ENCODE data around the gene DCUN1D3.
"Not testable (repeated sequence)": the region's sequence is repeated elsewhere in the genome, so short reads cannot be mapped to it uniquely, and the experiment has no call there.

DCUN1D3 gene

GRCh38 chr16:20860995-20861394, 39.2 kb downstream of the DCUN1D3 start:
- DNase-seq = not testable (repeated sequence)

GRCh38 chr16:20860361-20860760, 39.8 kb downstream of the DCUN1D3 start:
- no peak for DNase-seq

DNA sequence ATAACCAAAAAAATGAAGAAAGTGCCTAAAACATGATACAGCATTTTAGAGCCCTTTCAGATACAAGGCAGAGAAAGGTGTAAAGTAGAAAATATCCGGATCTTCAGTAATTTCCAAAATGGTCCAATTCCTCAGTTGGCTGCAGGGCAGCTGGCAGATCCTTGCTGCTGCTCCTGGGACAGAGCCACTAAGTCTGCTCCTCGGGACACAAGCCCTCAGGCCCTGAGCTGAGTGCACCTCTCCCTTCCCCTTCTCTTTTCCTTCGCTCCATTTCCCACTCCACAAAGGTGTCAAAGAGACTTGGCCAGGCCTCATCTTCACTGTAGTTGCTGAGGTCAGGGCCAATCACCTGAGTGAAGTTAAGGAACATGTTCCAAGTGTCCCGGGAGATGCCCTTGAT, 40.5 kb downstream of the DCUN1D3 start:
- DNase-seq = no peak

DNA sequence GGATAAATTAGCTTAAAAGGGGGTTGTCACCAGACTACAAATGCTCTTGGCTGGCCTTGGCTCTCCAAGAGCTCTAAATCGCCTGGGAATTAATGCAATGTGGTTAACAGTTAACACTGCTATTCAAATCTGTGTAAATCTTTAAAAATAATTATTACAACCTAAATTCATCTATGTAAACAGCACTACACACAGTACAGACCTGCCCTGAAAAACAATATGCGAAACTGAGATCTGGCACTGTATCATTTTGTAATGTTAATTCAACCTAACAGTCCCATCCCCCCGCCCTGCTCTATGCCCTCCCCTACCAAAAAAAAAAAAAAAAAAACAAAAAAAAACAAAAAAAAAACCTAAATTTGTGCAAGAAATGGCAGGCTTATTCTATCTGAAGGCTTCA, 40.9 kb downstream of the DCUN1D3 start:
- DNase-seq = no peak

DNA sequence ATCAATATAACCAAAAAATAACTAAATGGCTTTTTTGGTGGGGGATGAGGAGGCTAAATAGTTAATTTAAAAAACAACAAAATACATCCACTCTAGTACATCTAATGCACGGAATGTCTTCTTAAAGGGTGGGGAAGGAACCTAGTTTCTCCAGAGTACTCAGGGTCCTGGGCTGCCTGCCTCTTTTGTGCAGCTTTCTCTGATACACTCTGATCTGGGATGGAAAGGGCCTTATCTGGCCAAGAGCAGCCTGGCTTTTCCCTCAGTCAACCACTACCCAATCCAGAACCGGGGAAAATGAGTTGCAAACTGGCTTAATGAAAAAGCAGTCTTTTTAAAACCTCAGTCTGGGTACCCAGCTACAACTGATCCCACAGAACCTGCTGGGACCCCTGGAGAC, 42.9 kb downstream of the DCUN1D3 start:
- no peak for DNase-seq

DNA sequence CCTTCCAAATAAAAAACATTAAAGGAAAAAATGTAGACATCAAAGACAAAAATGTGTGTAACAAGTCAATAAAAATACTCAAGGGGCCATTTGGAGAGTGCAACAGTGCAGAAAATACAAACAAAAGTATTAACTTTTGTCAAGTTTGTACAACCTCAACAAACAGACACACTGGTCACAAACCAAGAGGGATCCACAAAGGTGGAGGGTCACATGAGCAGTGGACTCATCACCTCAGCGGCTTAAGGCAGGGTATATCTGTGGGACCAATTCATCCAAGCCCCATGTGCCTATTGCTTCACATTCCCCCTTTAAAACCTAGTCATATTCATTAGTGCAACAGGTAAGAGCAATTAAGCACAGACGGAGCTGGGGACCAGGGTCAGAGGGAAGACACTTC, 45.2 kb downstream of the DCUN1D3 start:
- DNase-seq = no peak

DNA sequence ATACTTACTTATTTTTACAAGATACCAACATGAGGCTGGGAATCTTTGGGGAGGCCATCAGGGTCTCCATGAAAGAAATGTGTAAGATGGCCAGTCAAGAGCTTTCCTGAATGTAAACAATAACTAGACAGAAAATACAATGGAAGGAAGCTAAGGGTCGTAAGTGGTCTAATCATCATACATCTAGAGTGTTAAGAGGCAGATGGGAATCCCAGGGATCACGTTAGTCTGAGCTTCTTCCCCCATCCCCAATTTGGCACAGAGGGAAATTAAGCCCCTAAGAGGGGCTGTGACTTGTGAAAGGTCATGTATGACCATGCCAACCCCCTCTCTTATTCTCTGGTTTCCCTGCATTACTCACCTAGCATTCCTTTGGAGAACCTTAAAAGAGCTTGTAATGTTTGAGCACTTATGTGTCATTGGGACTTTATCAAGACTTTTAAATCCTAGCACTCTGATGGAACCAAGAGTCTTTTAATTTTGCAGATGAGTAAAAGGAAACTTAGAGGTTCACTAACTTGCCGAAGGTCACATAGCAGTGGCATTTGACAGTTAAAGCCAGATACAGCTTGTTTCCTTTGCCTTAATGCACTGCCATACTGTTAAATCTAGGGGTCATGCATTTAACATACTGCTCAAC, 46.1 kb downstream of the DCUN1D3 start:
- no peak for DNase-seq

GRCh38 chr16:20853143-20853542, 47.0 kb downstream of the DCUN1D3 start:
- DNase-seq = no peak

DNA sequence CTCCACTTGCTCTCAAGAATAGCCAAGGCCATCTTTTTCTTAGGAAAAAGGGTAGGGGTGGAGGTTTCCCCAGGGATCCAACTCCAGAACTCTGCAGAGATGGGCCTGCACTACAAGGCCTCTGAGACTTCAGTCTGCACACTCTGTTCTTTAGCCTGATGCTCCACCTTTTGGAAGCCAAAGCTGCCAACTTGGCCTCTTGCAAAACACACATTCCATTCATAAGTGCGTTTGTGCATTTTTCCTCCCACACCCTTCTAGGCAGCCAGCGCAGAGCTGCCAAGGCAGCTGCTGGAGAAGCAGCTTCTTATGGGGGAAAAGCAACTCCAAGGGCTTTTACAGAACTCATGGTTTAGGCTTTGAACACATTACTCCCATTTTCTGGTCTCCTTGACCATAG, 48.6 kb downstream of the DCUN1D3 start:
- DNase-seq = no peak

DNA sequence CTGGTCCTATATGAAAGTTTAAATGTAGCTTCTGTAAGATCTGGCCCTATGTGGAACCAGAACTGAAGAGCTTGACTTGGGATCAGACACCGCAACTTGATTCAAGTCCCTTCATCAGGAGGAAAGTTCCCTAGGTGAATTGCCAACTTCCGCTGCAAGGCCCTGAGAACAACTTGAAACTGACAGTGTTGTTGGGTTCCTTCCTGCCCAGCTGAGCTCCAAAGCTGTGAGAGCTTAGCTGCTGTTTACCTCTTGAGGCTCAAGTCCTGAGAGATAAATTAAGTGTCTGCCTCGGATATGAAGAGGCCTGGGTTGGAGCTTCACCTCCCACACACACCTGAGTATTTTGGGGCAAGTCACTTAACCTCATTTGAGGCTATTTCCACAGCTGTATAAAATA, 49.2 kb downstream of the DCUN1D3 start:
- no peak for DNase-seq

DNA sequence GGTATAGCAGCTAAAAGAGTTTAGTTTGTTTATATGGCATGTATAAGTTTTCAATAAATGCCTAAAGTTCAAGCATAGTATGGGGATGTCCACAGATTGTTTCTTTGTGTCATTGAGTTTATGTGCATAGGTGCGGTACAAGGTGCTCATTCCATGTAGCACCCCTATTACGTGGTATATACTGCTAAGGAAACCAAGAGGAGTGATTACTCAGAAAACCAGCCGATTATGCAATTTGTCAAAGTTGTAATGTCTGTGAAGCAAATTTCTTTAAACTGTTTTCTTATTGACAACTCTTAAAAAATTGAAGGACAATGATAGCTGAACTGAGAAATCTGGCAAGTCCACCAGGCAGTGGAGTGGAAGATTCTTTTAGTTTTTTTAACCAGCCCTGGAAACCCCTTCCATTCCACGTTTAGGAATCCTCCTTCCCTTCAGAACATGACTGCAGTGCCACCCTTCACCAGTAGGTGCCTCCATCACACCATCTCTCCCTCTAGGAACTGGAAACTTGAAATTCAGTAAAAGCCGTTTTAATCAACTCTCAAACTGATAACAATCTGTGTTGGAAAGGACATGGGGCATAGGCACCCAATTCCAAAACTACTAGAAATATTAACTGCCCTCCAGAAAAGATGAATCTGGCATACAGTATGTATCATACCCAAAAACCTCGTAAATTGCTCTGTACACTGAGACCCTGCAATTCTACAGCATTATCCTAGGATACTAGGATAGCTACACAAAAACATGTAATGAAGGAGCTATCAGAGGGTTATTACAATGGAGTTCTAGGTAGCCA, 50.4 kb downstream of the DCUN1D3 start:
- DNase-seq = peak; percentile 39

DNA sequence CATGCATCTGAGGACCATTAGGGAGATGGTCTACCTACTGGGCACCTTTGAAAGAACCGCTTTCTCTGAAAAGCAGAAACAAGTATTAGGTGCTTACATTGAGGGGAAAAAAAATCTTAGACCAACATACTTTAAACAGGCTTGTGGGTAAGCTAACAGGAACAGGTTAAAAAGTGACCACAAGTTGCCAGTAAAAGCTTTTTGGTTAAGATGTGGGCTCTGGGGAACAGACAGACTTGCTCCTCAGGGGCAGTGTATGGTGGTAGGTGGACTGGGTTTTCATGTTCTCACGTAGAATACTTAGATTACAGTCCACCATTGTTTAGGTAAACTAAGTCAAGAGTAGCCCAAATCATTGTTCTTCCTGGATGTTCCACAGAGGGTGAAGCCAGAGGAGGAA, 52.6 kb downstream of the DCUN1D3 start:
- DNase-seq = no peak

GRCh38 chr16:20846551-20846950, 53.6 kb downstream of the DCUN1D3 start:
- no peak for DNase-seq

GRCh38 chr16:20846030-20846429, 54.1 kb downstream of the DCUN1D3 start:
- no peak for DNase-seq

DNA sequence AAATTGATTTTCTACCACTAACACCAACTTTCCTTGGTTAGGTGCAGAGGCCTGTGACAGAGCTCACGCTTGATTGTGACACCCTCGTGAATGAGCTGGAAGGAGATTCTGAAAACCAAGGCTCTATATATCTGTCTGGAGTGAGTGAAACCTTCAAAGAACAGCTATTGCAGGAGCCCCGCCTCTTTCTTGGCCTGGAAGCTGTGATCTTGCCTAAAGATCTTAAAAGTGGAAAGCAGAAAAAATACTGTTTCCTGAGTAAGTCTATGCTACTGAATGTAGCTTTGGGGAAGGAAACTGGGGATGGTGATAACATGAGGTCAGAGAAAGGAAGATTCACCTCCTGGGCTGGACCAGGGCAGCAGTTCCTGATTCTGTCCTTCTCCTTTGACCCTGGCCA, 55.6 kb downstream of the DCUN1D3 start:
- DNase-seq = no peak

DNA sequence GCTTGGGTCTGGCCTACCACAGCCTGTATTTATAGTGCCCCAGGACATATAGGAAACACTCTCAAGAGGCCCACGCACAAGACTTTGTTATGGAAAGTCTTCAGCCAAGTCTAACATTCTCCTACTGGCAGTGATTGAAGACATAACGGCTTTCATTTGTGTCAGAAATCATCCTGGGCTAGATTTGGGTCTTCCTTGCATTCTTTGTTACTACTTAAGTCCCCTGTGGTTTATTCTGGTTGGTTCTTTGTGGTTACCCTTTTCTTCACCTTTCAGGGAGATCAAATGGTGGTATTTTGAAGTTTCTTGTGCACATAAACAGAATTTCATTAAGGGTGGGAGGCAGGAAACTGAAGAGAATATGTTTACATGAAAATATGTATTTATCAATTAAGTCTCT, 56.1 kb downstream of the DCUN1D3 start:
- no peak for DNase-seq

DNA sequence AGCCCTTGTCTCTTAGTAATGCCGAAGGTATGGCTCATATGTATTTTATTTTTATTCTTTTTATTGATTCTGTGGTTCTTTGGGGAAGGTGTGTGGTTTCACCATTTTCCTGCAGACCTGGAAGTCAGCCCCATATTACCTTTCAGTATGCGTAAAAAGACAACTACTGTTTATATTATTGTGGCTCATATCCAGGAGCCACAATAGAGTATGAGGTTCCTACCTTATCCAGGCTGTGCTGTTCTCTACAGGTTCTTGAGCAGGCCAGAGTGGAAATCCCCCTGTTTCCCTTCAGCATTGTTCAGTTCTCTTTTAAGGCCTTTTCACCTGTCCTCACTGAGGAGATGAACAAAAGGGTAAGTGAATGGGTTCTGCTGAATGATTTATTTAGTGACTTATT, 60.7 kb downstream of the DCUN1D3 start:
- no peak for DNase-seq

DNA sequence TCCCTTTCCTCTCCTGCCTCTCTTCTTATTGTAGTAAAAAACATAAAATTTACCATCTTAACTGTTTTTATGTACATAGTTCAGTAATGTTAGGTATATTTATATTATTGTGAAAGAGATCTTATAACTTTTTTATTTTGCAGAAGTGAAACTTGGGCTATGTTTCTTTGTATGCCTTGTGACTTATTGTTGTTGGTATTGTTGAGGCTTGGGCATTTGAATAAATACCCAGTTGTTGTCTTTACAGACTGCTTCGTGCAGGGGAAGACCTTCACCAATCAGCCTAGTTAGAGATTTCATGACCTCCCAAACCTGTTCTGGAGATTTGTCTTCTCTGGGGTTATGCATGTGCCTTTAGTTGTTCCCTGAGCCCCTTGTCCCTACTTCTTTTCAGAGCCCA, 61.9 kb downstream of the DCUN1D3 start:
- DNase-seq = no peak

GRCh38 chr16:20833086-20833485, 67.1 kb downstream of the DCUN1D3 start:
- DNase-seq = no peak

GRCh38 chr16:20830372-20830771, 69.8 kb downstream of the DCUN1D3 start:
- DNase-seq = no peak

- DNase-seq = no peak
Measured at GRCh38 chr16:20829536-20829935, 70.6 kb downstream of the DCUN1D3 start.

- DNase-seq = no peak
Measured at GRCh38 chr16:20826039-20826566, 74.1 kb downstream of the DCUN1D3 start.

DNA sequence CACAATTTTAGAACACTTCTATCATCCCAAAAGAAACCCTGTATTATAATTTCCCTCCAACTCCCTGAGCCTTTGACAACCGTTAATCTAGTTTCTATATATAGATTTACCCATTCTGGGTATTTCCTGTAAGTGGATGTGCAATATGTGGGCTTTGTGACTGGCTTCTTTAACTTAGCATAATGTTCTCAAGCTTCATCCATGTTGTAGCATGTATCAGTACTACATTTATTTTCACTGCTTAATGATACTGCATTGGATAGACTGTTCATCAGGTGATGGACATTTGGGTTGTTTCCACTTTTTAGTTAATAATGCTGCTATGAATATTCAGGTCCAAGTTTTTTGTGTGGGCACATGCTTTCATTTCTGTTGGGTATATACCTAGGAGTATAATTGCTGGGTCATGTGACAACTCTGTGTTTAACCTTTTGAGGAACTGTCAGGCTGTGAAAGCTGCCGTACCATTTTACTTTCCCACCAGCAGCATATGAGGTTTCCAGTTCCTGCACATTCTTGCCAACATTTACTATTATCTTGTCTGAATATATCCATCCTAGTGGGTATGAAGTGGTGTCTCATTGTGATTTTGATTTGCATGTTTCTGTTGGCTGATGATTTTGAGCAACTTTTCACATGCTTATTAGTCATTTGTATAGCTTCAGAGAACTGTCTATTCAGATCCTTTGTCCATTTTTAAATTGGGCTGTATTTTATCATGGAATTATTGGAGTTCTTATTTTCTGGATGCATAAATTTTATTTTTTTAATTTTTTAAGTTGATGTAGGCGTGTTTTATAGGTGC, 77.4 kb downstream of the DCUN1D3 start:
- no peak for DNase-seq

- no peak for DNase-seq
Measured at GRCh38 chr16:20821682-20822081, 78.5 kb downstream of the DCUN1D3 start.
